ENCODE results near the gene SYT7. TPM values are rescaled to one million over a fixed set of nuclear protein-coding genes. Genes with fewer than 3 reads are reported as not detected.

Gene SYT7
- polyA plus RNA-seq, 1 experiment, result 0.04 TPM

- H3K27me3 ChIP-seq (ENCODE audit: control insufficient read depth, insufficient read depth, low read length), result peaks cover 7% of the 10 kb centered on the region
- ChIA-PET POLR2A (no interaction called here), CTCF (interaction anchor here (0.9 to 1.9 kb wide), 5 partner anchors 9 to 102 kb away, joined by 4 to 7 read pairs (median 4); no protein-coding TSS in a partner anchor)
- TF ChIP-seq CTCF (IDR thresholded peaks at IDR 0.05; ENCODE audit: insufficient read depth, low read depth, low read length), result no peak
- DNase-seq (ENCODE audit: low read depth), result no peak
- H3K4me3 ChIP-seq (ENCODE audit: low read depth, low read length), result no peak overlapping the region
- no peaks in the 10 kb centered on the region for H3K36me3 ChIP-seq (ENCODE audit: control insufficient read depth, insufficient read depth, low read length)
Observed at GRCh38 chr11:61535998-61536675, 44.7 kb downstream of the SYT7 start.

GRCh38 chr11:61534933-61535839 is 45.7 kb downstream of the SYT7 start:
- DNase-seq (ENCODE audit: low read depth), result no peak
- ChIA-PET CTCF (interaction anchor here (0.9 to 1.9 kb wide), 6 partner anchors 9 to 103 kb away, joined by 3 to 7 read pairs (median 4); no protein-coding TSS in a partner anchor), POLR2A (no interaction called here)
- no peak for TF ChIP-seq CTCF (IDR thresholded peaks at IDR 0.05; ENCODE audit: insufficient read depth, low read depth, low read length)
- no peaks in the 10 kb centered on the region for H3K36me3 ChIP-seq (ENCODE audit: control insufficient read depth, insufficient read depth, low read length)
- peaks cover 8% of the 10 kb centered on the region for H3K27me3 ChIP-seq (ENCODE audit: control insufficient read depth, insufficient read depth, low read length)
- no peak overlapping the region for H3K4me3 ChIP-seq (ENCODE audit: low read depth, low read length)

GRCh38 chr11:61534025-61534932 is 46.6 kb downstream of the SYT7 start:
- DNase-seq (ENCODE audit: low read depth), result no peak
- H3K36me3 ChIP-seq (ENCODE audit: control insufficient read depth, insufficient read depth, low read length), result no peaks in the 10 kb centered on the region
- ChIA-PET POLR2A (no interaction called here), CTCF (interaction anchor here (0.6 to 9.4 kb wide), 4 partner anchors 13 to 96 kb away, joined by 3 to 101 read pairs (median 5); no protein-coding TSS in a partner anchor)
- no peak for TF ChIP-seq CTCF (IDR thresholded peaks at IDR 0.05; ENCODE audit: insufficient read depth, low read depth, low read length)
- H3K27me3 ChIP-seq (ENCODE audit: control insufficient read depth, insufficient read depth, low read length), result peaks cover 4% of the 10 kb centered on the region
- no peak overlapping the region for H3K4me3 ChIP-seq (ENCODE audit: low read depth, low read length)

GRCh38 chr11:61533401-61533800 is 47.5 kb downstream of the SYT7 start:
- H3K27me3 ChIP-seq (ENCODE audit: control insufficient read depth, insufficient read depth, low read length), result peaks cover 7% of the 10 kb centered on the region
- ChIA-PET CTCF (interaction anchor here (0.6 to 9.4 kb wide), 3 partner anchors 16 to 97 kb away, joined by 3 to 101 read pairs (median 6); no protein-coding TSS in a partner anchor), POLR2A (no interaction called here)
- H3K36me3 ChIP-seq (ENCODE audit: control insufficient read depth, insufficient read depth, low read length), result no peaks in the 10 kb centered on the region
- DNase-seq (ENCODE audit: low read depth), result no peak
- no peak for TF ChIP-seq CTCF (IDR thresholded peaks at IDR 0.05; ENCODE audit: insufficient read depth, low read depth, low read length)
- no peak overlapping the region for H3K4me3 ChIP-seq (ENCODE audit: low read depth, low read length)

Data from BJ (cell line).